GM23338 (cell line): Measurements from ENCODE around the gene EHD2. TPM values are rescaled to one million over a fixed set of nuclear protein-coding genes. Genes with fewer than 3 reads are reported as not detected.

Source experiments
- ATAC-seq: fragments of 200-7000 bp; cut with Tn5 transposase; 3 replicates; pipeline ENCODE4 v1.9.1; 2020
- DNase-seq: peaks from one replicate; pipeline ENCODE4 v3.0.0-alpha.2; 2015; ENCODE audit warnings: low spot score
- H2AFZ ChIP-seq: fragments of 200-600 bp; sonication (generic); 2 replicates; pipeline ENCODE4 v1.8.0; 2016; ENCODE audit warnings: antibody characterized with exemption, mild to moderate bottlenecking, moderate library complexity
- H3F3A ChIP-seq: fragments of 200-600 bp; sonication (generic); replicated peaks from 2 replicates; pipeline ENCODE4 v1.8.0; 2017; ENCODE audit warnings: antibody characterized with exemption, mixed run types, low read depth
- H3K27ac ChIP-seq: fragments of 200-600 bp; sonication (generic); 2 replicates; pipeline ENCODE4 v1.6.1; 2016; ENCODE audit warnings: low read depth
- H3K27me3 ChIP-seq: fragments of 200-600 bp; sonication (generic); 2 replicates; pipeline ENCODE4 v1.8.0; 2016; ENCODE audit warnings: mild to moderate bottlenecking, mixed run types, moderate library complexity; ENCODE audit not compliant: insufficient read depth
- H3K36me3 ChIP-seq: fragments of 200-600 bp; sonication (generic); 2 replicates; pipeline ENCODE4 v1.8.0; 2016; ENCODE audit warnings: mild to moderate bottlenecking; ENCODE audit not compliant: insufficient read depth
- H3K4me1 ChIP-seq: fragments of 200-600 bp; sonication (generic); 2 replicates; pipeline ENCODE4 v1.8.0; 2016; ENCODE audit warnings: mild to moderate bottlenecking, moderate library complexity; ENCODE audit not compliant: insufficient read depth
- H3K4me2 ChIP-seq: fragments of 200-600 bp; sonication (generic); 2 replicates; pipeline ENCODE4 v1.7.1; 2017; ENCODE audit warnings: mixed run types
- H3K4me3 ChIP-seq: fragments of 200-600 bp; sonication (generic); 2 replicates; pipeline ENCODE4 v1.6.1; 2016; ENCODE audit warnings: mixed run types
- H3K79me2 ChIP-seq: fragments of 200-600 bp; sonication (generic); replicated peaks from 2 replicates; pipeline ENCODE4 v1.8.0; 2017; ENCODE audit warnings: mild to moderate bottlenecking; ENCODE audit not compliant: insufficient read depth
- H3K9me2 ChIP-seq: fragments of 200-600 bp; sonication (generic); 2 replicates; pipeline ENCODE4 v1.8.0; 2017; ENCODE audit not compliant: insufficient read depth
- H4K20me1 ChIP-seq: fragments of 200-600 bp; sonication (generic); replicated peaks from 2 replicates; pipeline ENCODE4 v1.8.0; 2017; ENCODE audit warnings: mild to moderate bottlenecking; ENCODE audit not compliant: insufficient read depth
- H3K27ac Mint-ChIP-seq: 2 replicates; pipeline ENCODE4 v1.8.0; 2020; ENCODE audit warnings: inconsistent platforms, mild to moderate bottlenecking, moderate library complexity, mixed read lengths
- H3K27me3 Mint-ChIP-seq: 3 replicates; pipeline ENCODE4 v1.8.0; 2022; ENCODE audit warnings: low read depth, mild to moderate bottlenecking, moderate library complexity, mixed read lengths, inconsistent platforms; ENCODE audit not compliant: insufficient read depth, poor library complexity
- H3K36me3 Mint-ChIP-seq: 3 replicates; pipeline ENCODE4 v1.8.0; 2021; ENCODE audit warnings: low read depth, mild to moderate bottlenecking, inconsistent platforms, moderate library complexity, mixed read lengths
- H3K4me1 Mint-ChIP-seq: 3 replicates; pipeline ENCODE4 v1.8.0; 2020; ENCODE audit warnings: mild to moderate bottlenecking, inconsistent platforms, mixed read lengths
- H3K4me3 Mint-ChIP-seq: 3 replicates; pipeline ENCODE4 v1.8.0; 2021; ENCODE audit warnings: moderate library complexity, mild to moderate bottlenecking, inconsistent platforms, mixed read lengths
- H3K9me3 Mint-ChIP-seq: 3 replicates; pipeline ENCODE4 v1.8.0; 2020; ENCODE audit warnings: moderate library complexity, mild to moderate bottlenecking, inconsistent platforms, mixed read lengths
- CREB1 ChIP-seq: fragments of 250-450 bp; sonication (Bioruptor Pico); IDR thresholded peaks from 2 replicates; pipeline ENCODE4 v1.5.0; 2020; ENCODE audit warnings: low read depth, mild to moderate bottlenecking, moderate library complexity
- EZH2 ChIP-seq: fragments of 200-600 bp; sonication (generic); IDR thresholded peaks from one replicate; pipeline ENCODE4 v1.8.0; 2017; ENCODE audit warnings: antibody characterized with exemption, mild to moderate bottlenecking, low read depth; ENCODE audit not compliant: unreplicated experiment
- EZH2phosphoT487 ChIP-seq: fragments of 200-600 bp; sonication (generic); IDR thresholded peaks from one replicate; pipeline ENCODE4 v1.8.1; 2018; ENCODE audit warnings: antibody characterized with exemption; ENCODE audit not compliant: unreplicated experiment
- JUNB ChIP-seq: IDR thresholded peaks from one replicate; pipeline ENCODE4 v1.6.1; 2016; ENCODE audit warnings: antibody characterized with exemption; ENCODE audit not compliant: unreplicated experiment
- NANOG ChIP-seq: IDR thresholded peaks from 2 replicates; pipeline ENCODE4 v1.6.1; 2016; ENCODE audit warnings: antibody characterized with exemption, borderline replicate concordance
- POLR2AphosphoS5 ChIP-seq: IDR thresholded peaks from 2 replicates; pipeline ENCODE4 v1.6.1; 2016; ENCODE audit warnings: antibody characterized with exemption, low read depth
- REST ChIP-seq: IDR thresholded peaks from one replicate; pipeline ENCODE4 v1.6.1; 2018; ENCODE audit warnings: antibody characterized with exemption; ENCODE audit not compliant: unreplicated experiment
- STAT1 ChIP-seq: IDR thresholded peaks from one replicate; pipeline ENCODE4 v1.6.1; 2016; ENCODE audit warnings: antibody characterized with exemption; ENCODE audit not compliant: unreplicated experiment
- ZNF114 ChIP-seq: fragments of 250-450 bp; sonication (Bioruptor Pico); IDR thresholded peaks from 2 replicates; pipeline ENCODE4 v1.5.0; 2020; ENCODE audit warnings: mild to moderate bottlenecking, moderate library complexity
- ZNF331 ChIP-seq: fragments of 250-450 bp; sonication (Bioruptor Pico); IDR thresholded peaks from 2 replicates; pipeline ENCODE4 v1.5.0; 2020; ENCODE audit warnings: low read depth, mild to moderate bottlenecking, moderate library complexity
- polyA plus RNA-seq: library from polyadenylated mRNA; unstranded; fragments of >200 nt; fragmentation: Nextera tagmentation; extraction: Ambion mirVana; gene quantifications from 2 replicates; pipeline ENCODE4 v1.2.1, GENCODE V29; 2016
- total RNA-seq: library from RNA; depleted of rRNA; stranded (reverse); fragments of >200 nt; shearing (Covaris generic); gene quantifications from 2 replicates; pipeline ENCODE4 v1.2.3, GENCODE V29; 2014
- TF ChIP-seq, protein P1 (sequence below), 2 experiments: fragments of 200-600 bp in 1 of 2; sonication (generic) in 1 of 2; conservative IDR thresholded peaks; 2 replicates each; pipeline versions ENCODE4 v1.5.1 to v1.6.1; 2016 to 2017; ENCODE audit warnings: antibody characterized with exemption in 2 of 2, low read depth in 2 of 2, mild to moderate bottlenecking in 2 of 2, moderate library complexity in 1 of 2
- TF ChIP-seq, protein P2 (sequence below): fragments of 250-450 bp; sonication (Bioruptor Pico); IDR thresholded peaks from 2 replicates; pipeline ENCODE4 v1.5.0; 2020; ENCODE audit warnings: mild to moderate bottlenecking, moderate library complexity

The EHD2 gene
- total and polyA plus RNA-seq, 2 experiments from 2014 or later = 6.6 to 10.8 TPM

- TF ChIP-seq, protein P1, sequence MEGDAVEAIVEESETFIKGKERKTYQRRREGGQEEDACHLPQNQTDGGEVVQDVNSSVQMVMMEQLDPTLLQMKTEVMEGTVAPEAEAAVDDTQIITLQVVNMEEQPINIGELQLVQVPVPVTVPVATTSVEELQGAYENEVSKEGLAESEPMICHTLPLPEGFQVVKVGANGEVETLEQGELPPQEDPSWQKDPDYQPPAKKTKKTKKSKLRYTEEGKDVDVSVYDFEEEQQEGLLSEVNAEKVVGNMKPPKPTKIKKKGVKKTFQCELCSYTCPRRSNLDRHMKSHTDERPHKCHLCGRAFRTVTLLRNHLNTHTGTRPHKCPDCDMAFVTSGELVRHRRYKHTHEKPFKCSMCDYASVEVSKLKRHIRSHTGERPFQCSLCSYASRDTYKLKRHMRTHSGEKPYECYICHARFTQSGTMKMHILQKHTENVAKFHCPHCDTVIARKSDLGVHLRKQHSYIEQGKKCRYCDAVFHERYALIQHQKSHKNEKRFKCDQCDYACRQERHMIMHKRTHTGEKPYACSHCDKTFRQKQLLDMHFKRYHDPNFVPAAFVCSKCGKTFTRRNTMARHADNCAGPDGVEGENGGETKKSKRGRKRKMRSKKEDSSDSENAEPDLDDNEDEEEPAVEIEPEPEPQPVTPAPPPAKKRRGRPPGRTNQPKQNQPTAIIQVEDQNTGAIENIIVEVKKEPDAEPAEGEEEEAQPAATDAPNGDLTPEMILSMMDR (conservative IDR thresholded peaks at IDR 0.05; ENCODE audit: low read depth in 2 of 2) = no peak
- TF ChIP-seq EZH2phosphoT487 = no peak
- TF ChIP-seq, protein P2, sequence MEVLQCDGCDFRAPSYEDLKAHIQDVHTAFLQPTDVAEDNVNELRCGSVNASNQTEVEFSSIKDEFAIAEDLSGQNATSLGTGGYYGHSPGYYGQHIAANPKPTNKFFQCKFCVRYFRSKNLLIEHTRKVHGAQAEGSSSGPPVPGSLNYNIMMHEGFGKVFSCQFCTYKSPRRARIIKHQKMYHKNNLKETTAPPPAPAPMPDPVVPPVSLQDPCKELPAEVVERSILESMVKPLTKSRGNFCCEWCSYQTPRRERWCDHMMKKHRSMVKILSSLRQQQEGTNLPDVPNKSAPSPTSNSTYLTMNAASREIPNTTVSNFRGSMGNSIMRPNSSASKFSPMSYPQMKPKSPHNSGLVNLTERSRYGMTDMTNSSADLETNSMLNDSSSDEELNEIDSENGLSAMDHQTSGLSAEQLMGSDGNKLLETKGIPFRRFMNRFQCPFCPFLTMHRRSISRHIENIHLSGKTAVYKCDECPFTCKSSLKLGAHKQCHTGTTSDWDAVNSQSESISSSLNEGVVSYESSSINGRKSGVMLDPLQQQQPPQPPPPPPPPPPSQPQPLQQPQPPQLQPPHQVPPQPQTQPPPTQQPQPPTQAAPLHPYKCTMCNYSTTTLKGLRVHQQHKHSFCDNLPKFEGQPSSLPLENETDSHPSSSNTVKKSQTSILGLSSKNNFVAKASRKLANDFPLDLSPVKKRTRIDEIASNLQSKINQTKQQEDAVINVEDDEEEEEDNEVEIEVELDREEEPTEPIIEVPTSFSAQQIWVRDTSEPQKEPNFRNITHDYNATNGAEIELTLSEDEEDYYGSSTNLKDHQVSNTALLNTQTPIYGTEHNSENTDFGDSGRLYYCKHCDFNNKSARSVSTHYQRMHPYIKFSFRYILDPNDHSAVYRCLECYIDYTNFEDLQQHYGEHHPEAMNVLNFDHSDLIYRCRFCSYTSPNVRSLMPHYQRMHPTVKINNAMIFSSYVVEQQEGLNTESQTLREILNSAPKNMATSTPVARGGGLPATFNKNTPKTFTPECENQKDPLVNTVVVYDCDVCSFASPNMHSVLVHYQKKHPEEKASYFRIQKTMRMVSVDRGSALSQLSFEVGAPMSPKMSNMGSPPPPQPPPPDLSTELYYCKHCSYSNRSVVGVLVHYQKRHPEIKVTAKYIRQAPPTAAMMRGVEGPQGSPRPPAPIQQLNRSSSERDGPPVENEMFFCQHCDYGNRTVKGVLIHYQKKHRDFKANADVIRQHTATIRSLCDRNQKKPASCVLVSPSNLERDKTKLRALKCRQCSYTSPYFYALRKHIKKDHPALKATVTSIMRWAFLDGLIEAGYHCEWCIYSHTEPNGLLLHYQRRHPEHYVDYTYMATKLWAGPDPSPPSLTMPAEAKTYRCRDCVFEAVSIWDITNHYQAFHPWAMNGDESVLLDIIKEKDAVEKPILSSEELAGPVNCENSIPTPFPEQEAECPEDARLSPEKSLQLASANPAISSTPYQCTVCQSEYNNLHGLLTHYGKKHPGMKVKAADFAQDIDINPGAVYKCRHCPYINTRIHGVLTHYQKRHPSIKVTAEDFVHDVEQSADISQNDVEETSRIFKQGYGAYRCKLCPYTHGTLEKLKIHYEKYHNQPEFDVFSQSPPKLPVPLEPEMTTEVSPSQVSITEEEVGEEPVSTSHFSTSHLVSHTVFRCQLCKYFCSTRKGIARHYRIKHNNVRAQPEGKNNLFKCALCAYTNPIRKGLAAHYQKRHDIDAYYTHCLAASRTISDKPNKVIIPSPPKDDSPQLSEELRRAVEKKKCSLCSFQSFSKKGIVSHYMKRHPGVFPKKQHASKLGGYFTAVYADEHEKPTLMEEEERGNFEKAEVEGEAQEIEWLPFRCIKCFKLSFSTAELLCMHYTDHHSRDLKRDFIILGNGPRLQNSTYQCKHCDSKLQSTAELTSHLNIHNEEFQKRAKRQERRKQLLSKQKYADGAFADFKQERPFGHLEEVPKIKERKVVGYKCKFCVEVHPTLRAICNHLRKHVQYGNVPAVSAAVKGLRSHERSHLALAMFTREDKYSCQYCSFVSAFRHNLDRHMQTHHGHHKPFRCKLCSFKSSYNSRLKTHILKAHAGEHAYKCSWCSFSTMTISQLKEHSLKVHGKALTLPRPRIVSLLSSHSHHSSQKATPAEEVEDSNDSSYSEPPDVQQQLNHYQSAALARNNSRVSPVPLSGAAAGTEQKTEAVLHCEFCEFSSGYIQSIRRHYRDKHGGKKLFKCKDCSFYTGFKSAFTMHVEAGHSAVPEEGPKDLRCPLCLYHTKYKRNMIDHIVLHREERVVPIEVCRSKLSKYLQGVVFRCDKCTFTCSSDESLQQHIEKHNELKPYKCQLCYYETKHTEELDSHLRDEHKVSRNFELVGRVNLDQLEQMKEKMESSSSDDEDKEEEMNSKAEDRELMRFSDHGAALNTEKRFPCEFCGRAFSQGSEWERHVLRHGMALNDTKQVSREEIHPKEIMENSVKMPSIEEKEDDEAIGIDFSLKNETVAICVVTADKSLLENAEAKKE (CRISPR knock-in tag) = no peak
- TF ChIP-seq STAT1 = no peak
- no peak for TF ChIP-seq EZH2
Measured at GRCh38 chr19:47675859-47676258, 37.4 kb upstream of the EHD2 start (continued).

- Histone ChIP-seq H4K20me1 (no peaks in the 10 kb centered on the region), H3K27ac (no peak overlapping the region)
- no peak overlapping the region for H3K27ac Mint-ChIP-seq
- TF ChIP-seq CREB1 = no peak
- TF ChIP-seq NANOG = no peak
- TF ChIP-seq EZH2phosphoT487 = no peak
- TF ChIP-seq ZNF331 (CRISPR knock-in tag) = no peak
- TF ChIP-seq, protein P1 (conservative IDR thresholded peaks at IDR 0.05; ENCODE audit: low read depth in 2 of 2) = no peak
- no peak for TF ChIP-seq POLR2AphosphoS5
- no peak for TF ChIP-seq ZNF114 (CRISPR knock-in tag)
- no peak for TF ChIP-seq JUNB
- no peak for TF ChIP-seq STAT1
- TF ChIP-seq EZH2 = no peak
- TF ChIP-seq REST = no peak
Measured at GRCh38 chr19:47676811-47677210, 36.4 kb upstream of the EHD2 start.

More at GRCh38 chr19:47676811-47677210, 36.4 kb upstream of the EHD2 start:
- peaks cover 35% of the 10 kb centered on the region for H3K36me3 Mint-ChIP-seq
- H3K9me3 Mint-ChIP-seq = no peaks in the 10 kb centered on the region
- Histone ChIP-seq H3K4me1 (no peaks in the 10 kb centered on the region), H3K4me3 (no peak overlapping the region), H3K36me3 (no peaks in the 10 kb centered on the region), H3F3A (no peaks in the 10 kb centered on the region), H3K9me2 (no peaks in the 10 kb centered on the region), H2AFZ (no peak overlapping the region), H3K79me2 (no peaks in the 10 kb centered on the region), H3K4me2 (no peak overlapping the region), H3K27me3 (no peaks in the 10 kb centered on the region)
- no peak overlapping the region for H3K4me3 Mint-ChIP-seq
- DNase-seq (no peak), ATAC-seq (no peak)
- peaks cover 5% of the 10 kb centered on the region for H3K27me3 Mint-ChIP-seq
- H3K4me1 Mint-ChIP-seq = no peaks in the 10 kb centered on the region; the same call in 2 of the 3 replicates
